ENCODE measurements around the gene OTOF.

DNA sequence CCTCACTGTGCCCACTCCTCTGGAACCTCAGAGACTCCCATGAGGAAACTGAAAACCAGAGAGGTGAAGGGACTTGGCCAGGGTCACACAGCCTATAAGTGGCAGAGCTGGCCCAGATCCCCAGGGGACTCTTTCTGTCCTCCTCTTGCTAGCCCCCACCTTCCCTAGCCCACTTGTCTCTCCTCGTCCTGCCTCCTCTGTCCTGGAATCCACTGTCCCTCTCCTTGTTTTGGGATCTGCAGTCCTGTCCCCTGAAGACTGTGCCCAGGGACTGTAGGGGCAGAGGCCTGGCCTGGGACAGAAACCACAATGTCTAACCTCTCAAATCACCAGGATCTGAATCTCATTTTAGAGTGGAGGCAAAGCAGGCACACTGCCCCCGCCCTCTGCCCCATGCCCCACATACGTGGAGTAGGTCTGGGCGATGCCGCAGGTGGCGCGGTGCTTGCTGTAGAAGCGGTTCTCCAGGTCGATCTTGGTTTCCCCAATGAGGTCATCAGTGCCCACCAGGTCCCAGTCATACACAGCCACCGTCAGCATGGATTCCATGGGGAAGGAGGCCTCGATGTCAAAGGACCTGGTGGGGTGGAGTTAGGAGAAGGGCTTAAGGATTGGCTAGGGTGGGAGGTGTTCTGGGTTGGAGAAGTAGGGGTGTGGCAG, 12.5 kb downstream of the OTOF start:
- no peak for TF ChIP-seq SP1 (IDR thresholded peaks at IDR 0.05)
- TF ChIP-seq TARDBP (IDR thresholded peaks at IDR 0.05): no peak
- TF ChIP-seq, protein P1, sequence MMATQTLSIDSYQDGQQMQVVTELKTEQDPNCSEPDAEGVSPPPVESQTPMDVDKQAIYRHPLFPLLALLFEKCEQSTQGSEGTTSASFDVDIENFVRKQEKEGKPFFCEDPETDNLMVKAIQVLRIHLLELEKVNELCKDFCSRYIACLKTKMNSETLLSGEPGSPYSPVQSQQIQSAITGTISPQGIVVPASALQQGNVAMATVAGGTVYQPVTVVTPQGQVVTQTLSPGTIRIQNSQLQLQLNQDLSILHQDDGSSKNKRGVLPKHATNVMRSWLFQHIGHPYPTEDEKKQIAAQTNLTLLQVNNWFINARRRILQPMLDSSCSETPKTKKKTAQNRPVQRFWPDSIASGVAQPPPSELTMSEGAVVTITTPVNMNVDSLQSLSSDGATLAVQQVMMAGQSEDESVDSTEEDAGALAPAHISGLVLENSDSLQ (IDR thresholded peaks at IDR 0.05): no peak
- no peak for TF ChIP-seq BHLHE40 (IDR thresholded peaks at IDR 0.05; ENCODE audit: borderline replicate concordance)
